ENCODE measurements around the gene PRR20G.

PRR20G gene

DNA sequence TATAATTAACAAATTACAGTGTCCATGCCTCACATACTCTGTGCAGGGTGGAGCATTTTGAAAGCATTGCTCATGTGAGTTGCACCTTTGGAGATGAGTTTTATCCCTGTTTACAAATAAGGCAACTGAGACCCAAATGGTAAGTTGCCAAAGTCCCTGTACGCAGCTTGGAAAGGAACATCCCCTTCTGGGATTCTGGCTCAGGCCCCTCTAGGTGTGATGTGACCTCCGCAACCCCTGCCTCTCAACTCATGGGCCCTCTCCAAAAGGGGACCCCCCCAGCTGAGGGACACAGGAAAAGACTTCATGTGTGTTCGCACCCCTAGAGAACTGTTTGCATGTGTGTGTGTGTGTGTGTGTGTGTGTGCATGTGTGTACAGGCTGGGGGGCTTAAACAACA lies 25.3 kb downstream of the PRR20G start:
- TF ChIP-seq, protein P1, sequence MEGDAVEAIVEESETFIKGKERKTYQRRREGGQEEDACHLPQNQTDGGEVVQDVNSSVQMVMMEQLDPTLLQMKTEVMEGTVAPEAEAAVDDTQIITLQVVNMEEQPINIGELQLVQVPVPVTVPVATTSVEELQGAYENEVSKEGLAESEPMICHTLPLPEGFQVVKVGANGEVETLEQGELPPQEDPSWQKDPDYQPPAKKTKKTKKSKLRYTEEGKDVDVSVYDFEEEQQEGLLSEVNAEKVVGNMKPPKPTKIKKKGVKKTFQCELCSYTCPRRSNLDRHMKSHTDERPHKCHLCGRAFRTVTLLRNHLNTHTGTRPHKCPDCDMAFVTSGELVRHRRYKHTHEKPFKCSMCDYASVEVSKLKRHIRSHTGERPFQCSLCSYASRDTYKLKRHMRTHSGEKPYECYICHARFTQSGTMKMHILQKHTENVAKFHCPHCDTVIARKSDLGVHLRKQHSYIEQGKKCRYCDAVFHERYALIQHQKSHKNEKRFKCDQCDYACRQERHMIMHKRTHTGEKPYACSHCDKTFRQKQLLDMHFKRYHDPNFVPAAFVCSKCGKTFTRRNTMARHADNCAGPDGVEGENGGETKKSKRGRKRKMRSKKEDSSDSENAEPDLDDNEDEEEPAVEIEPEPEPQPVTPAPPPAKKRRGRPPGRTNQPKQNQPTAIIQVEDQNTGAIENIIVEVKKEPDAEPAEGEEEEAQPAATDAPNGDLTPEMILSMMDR (IDR thresholded peaks at IDR 0.05; ENCODE audit: low read depth, low read length), result no peak
- H3K4me3 ChIP-seq (ENCODE audit: low read depth, low read length), result no peak overlapping the region
- no peak for DNase-seq (ENCODE audit: low read depth, low spot score)
- in situ Hi-C loops (cut with HindIII; ENCODE audit: low sequenced_read_pairs), result no loop called here

GRCh38 chr3:127261925-127262324 lies 25.9 kb downstream of the PRR20G start:
- TF ChIP-seq, protein P1 (IDR thresholded peaks at IDR 0.05; ENCODE audit: low read depth, low read length), result no peak
- no peak overlapping the region for H3K4me3 ChIP-seq (ENCODE audit: low read depth, low read length)

GRCh38 chr3:127260826-127261555 lies 26.9 kb downstream of the PRR20G start:
- in situ Hi-C loops (cut with HindIII; ENCODE audit: low sequenced_read_pairs), result no loop called here
- H3K4me3 ChIP-seq (ENCODE audit: low read depth, low read length), result no peak overlapping the region

More at GRCh38 chr3:127261925-127262324, 25.9 kb downstream of the PRR20G start:
- no peak for DNase-seq (ENCODE audit: low read depth, low spot score)
- in situ Hi-C loops (cut with HindIII; ENCODE audit: low sequenced_read_pairs), result no loop called here

DNA sequence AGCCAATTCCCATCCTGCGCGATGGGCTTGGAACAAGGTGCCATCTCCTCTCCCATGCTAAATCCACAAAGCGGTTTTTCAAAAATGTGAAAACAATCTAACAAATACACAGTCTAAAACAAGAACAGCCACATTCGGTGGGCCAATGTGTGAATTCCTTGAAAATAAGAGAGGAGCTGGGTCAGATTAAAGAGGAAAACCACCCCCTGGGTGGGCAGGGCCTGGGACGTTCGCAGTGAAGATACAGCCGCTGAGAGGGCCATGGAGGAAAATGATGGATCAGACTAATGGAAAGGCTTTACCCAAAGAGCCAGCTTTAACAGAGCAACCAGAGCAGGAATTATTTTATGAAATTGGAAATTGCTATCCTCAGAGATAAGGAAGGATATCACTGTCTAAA lies 27.4 kb downstream of the PRR20G start:
- DNase-seq (ENCODE audit: low read depth, low spot score), result no peak
- no peak overlapping the region for H3K4me3 ChIP-seq (ENCODE audit: low read depth, low read length)
- TF ChIP-seq, protein P1 (IDR thresholded peaks at IDR 0.05; ENCODE audit: low read depth, low read length), result no peak
- in situ Hi-C loops (cut with HindIII; ENCODE audit: low sequenced_read_pairs), result no loop called here

More at GRCh38 chr3:127260826-127261555, 26.9 kb downstream of the PRR20G start:
- DNase-seq (ENCODE audit: low read depth, low spot score), result no peak
- TF ChIP-seq, protein P1 (IDR thresholded peaks at IDR 0.05; ENCODE audit: low read depth, low read length), result no peak

DNA sequence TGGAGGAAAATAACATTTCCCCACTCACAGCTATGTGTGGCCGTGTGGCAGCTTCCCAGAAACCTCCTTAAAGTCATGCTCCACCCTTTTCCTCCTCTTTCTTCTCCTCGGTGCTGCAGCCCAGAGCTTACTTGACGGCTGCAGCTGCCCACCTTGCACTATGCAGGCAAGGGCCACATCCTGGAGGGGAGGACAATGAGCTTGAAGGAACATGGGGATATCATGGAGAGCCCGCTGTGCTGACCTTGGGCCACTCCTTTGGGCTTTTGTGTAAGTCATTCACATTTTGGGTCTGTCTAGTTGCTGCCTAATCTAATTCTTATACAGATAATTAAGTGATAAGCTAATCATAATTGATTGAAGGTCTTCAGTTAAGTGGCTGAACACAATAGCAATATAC lies 28.0 kb downstream of the PRR20G start:
- TF ChIP-seq, protein P1 (IDR thresholded peaks at IDR 0.05; ENCODE audit: low read depth, low read length), result no peak
- no peak overlapping the region for H3K4me3 ChIP-seq (ENCODE audit: low read depth, low read length)
- DNase-seq (ENCODE audit: low read depth, low spot score), result no peak
- in situ Hi-C loops (cut with HindIII; ENCODE audit: low sequenced_read_pairs), result no loop called here

DNA sequence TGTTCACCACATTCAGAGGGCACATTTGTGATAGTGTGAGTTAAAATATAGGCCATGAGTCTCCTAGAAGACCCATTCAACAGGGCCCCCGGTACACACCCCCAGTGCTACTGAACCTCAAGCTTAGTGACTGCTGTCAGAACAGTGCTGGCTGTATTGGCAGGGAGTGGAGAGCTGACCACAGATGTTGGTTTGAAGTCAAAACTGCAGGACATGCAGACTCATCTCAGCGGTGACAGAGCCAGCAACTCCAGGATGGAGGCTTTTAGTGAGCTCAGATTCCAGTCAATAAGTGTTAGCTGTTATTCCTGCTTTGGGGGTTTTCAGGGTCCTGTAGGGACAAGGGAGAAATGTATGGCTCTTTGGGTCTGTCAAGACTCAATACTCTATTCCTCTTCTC lies 29.1 kb downstream of the PRR20G start:
- DNase-seq (ENCODE audit: low read depth, low spot score), result no peak

More for the DNA sequence above, 29.1 kb downstream of the PRR20G start:
- no peak overlapping the region for H3K4me3 ChIP-seq (ENCODE audit: low read depth, low read length)
- TF ChIP-seq, protein P1 (IDR thresholded peaks at IDR 0.05; ENCODE audit: low read depth, low read length), result no peak
- in situ Hi-C loops (cut with HindIII; ENCODE audit: low sequenced_read_pairs), result no loop called here

All from astrocyte of the spinal cord (primary cell).